HG03558 (cell line): ENCODE measurements around the gene SLC6A5.

Experiments used
- ATAC-seq: cut with Tn5 transposase; IDR thresholded peaks from one replicate; pipeline ENCODE4 v1.9.1; 2021; ENCODE audit warnings: moderate number of reproducible peaks; ENCODE audit not compliant: unreplicated experiment; ENCODE audit errors: extremely low read depth

SLC6A5 gene

GRCh38 chr11:20596205-20597153 lies 2.9 kb upstream of the SLC6A5 start:
- no peak for ATAC-seq

- no peak for ATAC-seq
Measured at GRCh38 chr11:20597154-20597679, 2.2 kb upstream of the SLC6A5 start.

GRCh38 chr11:20597680-20598484 lies 1.5 kb upstream of the SLC6A5 start:
- no peak for ATAC-seq

GRCh38 chr11:20598492-20598891 lies 916 bp upstream of the SLC6A5 start:
- ATAC-seq = no peak

GRCh38 chr11:20600020-20600346 lies 575 bp downstream of the SLC6A5 start:
- no peak for ATAC-seq

- no peak for ATAC-seq
Measured at GRCh38 chr11:20600551-20600950, 1.1 kb downstream of the SLC6A5 start.

- ATAC-seq = no peak
Measured at GRCh38 chr11:20601221-20601914, 2.0 kb downstream of the SLC6A5 start.

GRCh38 chr11:20604295-20604803 lies 4.9 kb downstream of the SLC6A5 start:
- no peak for ATAC-seq

- ATAC-seq = no peak
Measured at GRCh38 chr11:20604864-20605601, 5.6 kb downstream of the SLC6A5 start.

- ATAC-seq = no peak
Measured at GRCh38 chr11:20605602-20606091, 6.2 kb downstream of the SLC6A5 start.

GRCh38 chr11:20608934-20609333 lies 9.5 kb downstream of the SLC6A5 start:
- no peak for ATAC-seq

GRCh38 chr11:20609727-20610707 lies 10.6 kb downstream of the SLC6A5 start:
- peak; percentile 98 for ATAC-seq

- no peak for ATAC-seq
Measured at GRCh38 chr11:20610825-20611224, 11.4 kb downstream of the SLC6A5 start.

- ATAC-seq = no peak
Measured at GRCh38 chr11:20611445-20611844, 12.0 kb downstream of the SLC6A5 start.

- no peak for ATAC-seq
Measured at GRCh38 chr11:20611892-20612291, 12.5 kb downstream of the SLC6A5 start.

- ATAC-seq = no peak
Measured at GRCh38 chr11:20612416-20612815, 13.0 kb downstream of the SLC6A5 start.

GRCh38 chr11:20616920-20617319 lies 17.5 kb downstream of the SLC6A5 start:
- ATAC-seq = no peak

- ATAC-seq = no peak
Measured at GRCh38 chr11:20617346-20618005, 18.1 kb downstream of the SLC6A5 start.
